Chondrocyte (in vitro differentiated cells): Measurements from ENCODE around the gene SIPA1L3. TPM values are rescaled to one million over a fixed set of nuclear protein-coding genes. Genes with fewer than 3 reads are reported as not detected.

ENCODE experiments used
- DNase-seq: peaks from one replicate; pipeline ENCODE4 v3.0.0; 2021; ENCODE audit warnings: mixed read lengths, low spot score
- H3K27ac Mint-ChIP-seq: one replicate; pipeline ENCODE4 v1.8.0; 2021; ENCODE audit warnings: mild to moderate bottlenecking, moderate library complexity, mixed read lengths; ENCODE audit not compliant: unreplicated experiment
- H3K27me3 Mint-ChIP-seq: 2 replicates; pipeline ENCODE4 v1.8.0; 2021; ENCODE audit warnings: low read depth, mixed read lengths
- H3K36me3 Mint-ChIP-seq: 2 replicates; pipeline ENCODE4 v1.8.0; 2021; ENCODE audit warnings: low read depth, mixed read lengths
- H3K4me1 Mint-ChIP-seq: 2 replicates; pipeline ENCODE4 v1.8.0; 2021; ENCODE audit warnings: low read depth, mild to moderate bottlenecking, mixed read lengths
- H3K4me3 Mint-ChIP-seq: one replicate; pipeline ENCODE4 v1.8.0; 2021; ENCODE audit warnings: mild to moderate bottlenecking, moderate library complexity, mixed read lengths; ENCODE audit not compliant: unreplicated experiment
- H3K9me3 Mint-ChIP-seq: 2 replicates; pipeline ENCODE4 v1.8.0; 2021; ENCODE audit warnings: low read depth, mixed read lengths
- total RNA-seq: library from RNA; stranded (reverse); gene quantifications from 3 replicates; pipeline ENCODE4 v1.2.1, GENCODE V29; 2021
- TF ChIP-seq, protein P1 (sequence below): fragments of 200-600 bp; sonication (generic); IDR thresholded peaks from 2 replicates; pipeline ENCODE4 v1.5.0; 2021; ENCODE audit warnings: antibody characterized with exemption, mild to moderate bottlenecking, moderate library complexity

The SIPA1L3 gene
- total RNA-seq, 1 donor from 2014 or later, result 17.5 TPM

DNA sequence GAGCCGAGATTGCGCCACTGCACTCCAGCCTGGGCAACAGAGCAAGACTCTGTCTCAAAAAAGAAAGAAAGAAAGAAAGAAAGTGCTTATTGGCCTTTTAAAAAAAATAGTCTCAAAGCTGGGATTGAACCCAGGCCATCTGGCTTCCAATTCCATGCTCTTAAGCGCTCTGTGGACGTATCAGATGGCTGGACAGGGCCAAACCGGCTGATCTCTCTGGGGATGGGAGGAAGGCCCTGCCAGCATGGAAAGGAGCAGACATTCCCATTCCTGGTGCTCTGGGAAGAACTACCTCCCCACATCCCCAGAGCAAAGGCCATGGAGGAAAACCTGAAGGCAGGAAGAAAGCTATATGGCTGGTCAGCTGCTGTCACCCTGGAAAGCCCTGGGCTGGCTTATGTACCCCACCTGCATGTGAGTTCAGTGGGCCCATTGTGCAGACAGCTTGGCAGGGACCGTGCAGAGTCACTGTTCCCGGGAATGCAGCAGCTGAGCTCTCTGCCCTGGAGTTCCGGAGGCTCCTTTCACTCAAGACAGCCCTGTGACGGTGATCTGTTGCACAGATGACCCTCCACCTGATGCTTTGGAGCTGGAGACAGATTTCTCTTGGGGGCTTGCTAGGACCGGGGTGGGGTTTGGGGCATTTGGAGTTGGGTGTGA lies 84.3 kb downstream of the SIPA1L3 start:
- no peak for DNase-seq
- Mint-ChIP-seq H3K4me1 (peaks cover 10% of the 10 kb centered on the region), H3K27ac (no peak overlapping the region), H3K27me3 (no peaks in the 10 kb centered on the region), H3K4me3 (no peak overlapping the region), H3K36me3 (peaks cover 3% of the 10 kb centered on the region), H3K9me3 (no peaks in the 10 kb centered on the region)
- TF ChIP-seq, protein P1, sequence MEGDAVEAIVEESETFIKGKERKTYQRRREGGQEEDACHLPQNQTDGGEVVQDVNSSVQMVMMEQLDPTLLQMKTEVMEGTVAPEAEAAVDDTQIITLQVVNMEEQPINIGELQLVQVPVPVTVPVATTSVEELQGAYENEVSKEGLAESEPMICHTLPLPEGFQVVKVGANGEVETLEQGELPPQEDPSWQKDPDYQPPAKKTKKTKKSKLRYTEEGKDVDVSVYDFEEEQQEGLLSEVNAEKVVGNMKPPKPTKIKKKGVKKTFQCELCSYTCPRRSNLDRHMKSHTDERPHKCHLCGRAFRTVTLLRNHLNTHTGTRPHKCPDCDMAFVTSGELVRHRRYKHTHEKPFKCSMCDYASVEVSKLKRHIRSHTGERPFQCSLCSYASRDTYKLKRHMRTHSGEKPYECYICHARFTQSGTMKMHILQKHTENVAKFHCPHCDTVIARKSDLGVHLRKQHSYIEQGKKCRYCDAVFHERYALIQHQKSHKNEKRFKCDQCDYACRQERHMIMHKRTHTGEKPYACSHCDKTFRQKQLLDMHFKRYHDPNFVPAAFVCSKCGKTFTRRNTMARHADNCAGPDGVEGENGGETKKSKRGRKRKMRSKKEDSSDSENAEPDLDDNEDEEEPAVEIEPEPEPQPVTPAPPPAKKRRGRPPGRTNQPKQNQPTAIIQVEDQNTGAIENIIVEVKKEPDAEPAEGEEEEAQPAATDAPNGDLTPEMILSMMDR, result no peak

DNA sequence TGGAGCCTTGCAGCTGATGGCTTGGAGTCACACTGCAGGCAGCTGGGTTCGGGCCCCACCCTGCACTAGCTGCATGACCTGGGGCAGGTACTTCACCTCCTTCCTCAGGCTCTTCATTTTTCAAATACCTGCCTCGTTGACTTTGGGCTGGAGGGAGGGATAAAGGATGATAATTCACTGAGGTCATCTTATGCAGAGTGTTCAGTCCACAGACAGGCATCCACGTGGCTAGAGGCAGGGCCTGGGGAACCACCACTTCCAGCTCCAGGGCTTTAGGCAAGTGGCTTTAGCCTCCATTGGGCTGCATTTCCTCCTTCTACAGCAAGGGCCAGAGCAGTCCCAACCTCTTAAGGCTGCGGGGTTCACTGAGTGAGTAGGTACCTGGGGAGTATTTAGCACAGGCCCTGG lies 84.8 kb downstream of the SIPA1L3 start:
- Mint-ChIP-seq H3K27me3 (no peaks in the 10 kb centered on the region), H3K9me3 (no peaks in the 10 kb centered on the region), H3K36me3 (peaks cover 3% of the 10 kb centered on the region), H3K27ac (no peak overlapping the region), H3K4me3 (no peak overlapping the region), H3K4me1 (peaks cover 10% of the 10 kb centered on the region)
- no peak for DNase-seq
- TF ChIP-seq, protein P1, result no peak

DNA sequence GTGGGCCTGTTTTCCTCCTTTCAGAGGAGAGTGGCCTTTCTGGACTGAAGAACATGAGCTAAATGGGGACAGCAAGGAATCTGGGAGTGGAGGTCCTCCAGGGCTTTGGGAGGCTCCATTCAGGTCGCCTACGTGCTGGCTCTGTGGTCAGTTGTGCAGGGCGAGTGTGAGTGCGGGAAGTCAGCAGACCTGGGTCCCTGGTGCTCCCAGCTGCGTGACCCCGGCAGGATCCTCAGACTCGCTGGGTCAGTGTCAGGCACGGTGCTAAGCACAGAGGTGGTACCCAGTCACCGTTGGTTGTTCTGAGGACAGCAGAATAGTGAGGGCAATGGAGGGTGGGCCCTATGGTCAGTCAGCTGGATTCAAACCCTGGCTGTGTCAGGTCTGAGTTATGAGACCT lies 85.8 kb downstream of the SIPA1L3 start:
- H3K4me1 Mint-ChIP-seq, result peaks cover 12% of the 10 kb centered on the region
- DNase-seq, result no peak
- no peaks in the 10 kb centered on the region for H3K27me3 Mint-ChIP-seq
- peaks cover 3% of the 10 kb centered on the region for H3K36me3 Mint-ChIP-seq
- H3K27ac Mint-ChIP-seq, result no peak overlapping the region
- TF ChIP-seq, protein P1, result no peak
- no peaks in the 10 kb centered on the region for H3K9me3 Mint-ChIP-seq
- H3K4me3 Mint-ChIP-seq, result no peak overlapping the region

DNA sequence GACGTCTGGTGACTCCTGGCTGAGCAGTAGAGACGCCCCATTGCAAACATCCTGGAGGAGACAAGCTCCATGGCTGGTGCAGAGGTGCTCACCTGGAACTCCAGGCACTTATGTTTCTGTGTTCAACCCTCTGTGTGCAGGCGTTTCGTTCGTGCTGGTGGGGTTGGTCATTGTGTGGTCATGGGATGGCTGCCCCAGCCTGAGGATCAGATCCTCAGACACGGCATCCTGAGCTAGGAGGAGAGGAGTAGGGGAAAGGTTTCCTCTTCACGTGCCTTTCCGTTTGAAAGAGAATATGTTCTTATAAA lies 87.8 kb downstream of the SIPA1L3 start:
- H3K9me3 Mint-ChIP-seq, result no peaks in the 10 kb centered on the region
- TF ChIP-seq, protein P1, result no peak
- no peak overlapping the region for H3K4me3 Mint-ChIP-seq
- H3K4me1 Mint-ChIP-seq, result peaks cover 26% of the 10 kb centered on the region
- H3K27me3 Mint-ChIP-seq, result no peaks in the 10 kb centered on the region
- DNase-seq, result no peak
- H3K36me3 Mint-ChIP-seq, result peaks cover 3% of the 10 kb centered on the region
- no peak overlapping the region for H3K27ac Mint-ChIP-seq

DNA sequence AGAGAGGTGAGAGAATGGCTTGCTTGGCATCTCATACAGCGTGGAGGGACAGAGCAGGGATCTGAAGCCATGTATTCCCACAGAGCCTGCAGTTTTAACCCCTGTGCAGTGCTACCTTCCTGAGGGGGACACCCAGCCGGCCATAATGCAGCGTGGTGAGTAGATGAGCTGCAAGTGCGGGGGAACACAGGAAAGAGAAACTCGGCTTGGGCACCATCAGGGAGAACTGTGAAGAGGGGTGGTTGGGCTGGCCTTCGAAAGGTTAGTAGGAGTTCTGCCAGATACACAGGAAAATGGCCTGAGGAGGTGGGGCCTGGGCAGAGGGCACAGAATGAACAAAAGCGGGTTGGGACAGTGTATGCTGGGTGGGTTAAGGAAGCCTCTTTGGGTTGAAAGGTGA lies 88.3 kb downstream of the SIPA1L3 start:
- no peaks in the 10 kb centered on the region for H3K9me3 Mint-ChIP-seq
- peaks cover 31% of the 10 kb centered on the region for H3K4me1 Mint-ChIP-seq
- DNase-seq, result no peak
- no peak overlapping the region for H3K27ac Mint-ChIP-seq
- peaks cover 3% of the 10 kb centered on the region for H3K36me3 Mint-ChIP-seq
- TF ChIP-seq, protein P1, result no peak
- no peaks in the 10 kb centered on the region for H3K27me3 Mint-ChIP-seq
- no peak overlapping the region for H3K4me3 Mint-ChIP-seq
